NCI-H2107 treated with DMSO at 0.1 percent for 48 hours (cell line): ENCODE data around the gene ANXA10.
"Not testable (repeated sequence)": the region's sequence is repeated elsewhere in the genome, so short reads cannot be mapped to it uniquely, and the experiment has no call there.

Experiments
- DNase-seq: peaks from one replicate; lab custom pipeline; 2025; ENCODE audit not compliant: unreplicated experiment; lab: John Stamatoyannopoulos, UW

The ANXA10 gene

DNA sequence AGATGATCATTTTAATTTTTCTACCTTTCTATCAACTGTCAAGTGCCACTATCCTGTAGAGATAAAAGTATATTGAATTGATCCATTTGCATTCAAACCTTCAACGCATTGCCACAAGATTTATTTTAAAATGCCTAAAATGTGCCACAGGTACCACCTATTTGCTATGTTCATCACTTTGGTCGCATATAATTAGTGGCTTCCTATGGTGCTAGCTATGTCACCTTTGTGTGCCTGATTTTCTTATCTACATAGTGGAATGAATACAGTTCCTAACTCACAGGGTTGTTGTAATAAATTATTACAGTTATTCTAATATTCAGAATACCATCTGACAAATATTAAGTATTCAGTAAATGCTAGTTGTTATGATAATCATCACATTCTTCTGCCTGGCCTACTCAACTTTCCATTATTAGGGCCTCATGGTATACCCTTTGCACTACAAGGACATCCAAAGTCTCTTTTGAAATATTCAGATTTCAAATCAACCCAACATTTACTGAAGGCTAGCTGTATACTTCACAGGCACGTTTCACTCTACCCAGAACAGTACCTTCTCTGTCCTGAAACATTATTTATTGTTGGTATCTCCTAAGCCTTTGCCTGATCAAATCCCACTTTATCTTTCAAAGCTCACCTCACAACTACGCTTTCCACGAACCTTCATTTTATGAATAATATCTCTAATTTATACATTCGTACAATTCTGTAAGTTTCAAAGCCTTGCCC lies 62.4 kb downstream of the ANXA10 start:
- no peak for DNase-seq

DNA sequence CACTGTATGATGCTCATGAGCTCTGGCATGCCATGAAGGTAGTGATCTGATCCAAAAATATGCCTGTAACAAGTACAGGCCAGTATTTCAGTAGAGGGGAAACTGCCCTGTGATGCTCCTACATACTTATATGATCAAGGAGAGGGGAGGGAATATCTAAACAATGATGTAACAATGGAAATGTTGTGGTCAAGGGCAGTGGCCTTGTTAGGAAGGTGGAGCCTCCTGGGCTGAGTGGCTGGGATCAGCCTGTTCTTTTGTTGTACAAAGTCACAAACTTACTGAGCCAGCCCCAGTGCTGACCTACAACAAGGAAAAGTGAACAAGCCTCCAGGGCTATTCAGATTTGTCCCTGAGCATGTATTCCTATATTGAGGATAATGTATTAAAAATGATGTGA lies 70.3 kb downstream of the ANXA10 start:
- DNase-seq, result no peak

DNA sequence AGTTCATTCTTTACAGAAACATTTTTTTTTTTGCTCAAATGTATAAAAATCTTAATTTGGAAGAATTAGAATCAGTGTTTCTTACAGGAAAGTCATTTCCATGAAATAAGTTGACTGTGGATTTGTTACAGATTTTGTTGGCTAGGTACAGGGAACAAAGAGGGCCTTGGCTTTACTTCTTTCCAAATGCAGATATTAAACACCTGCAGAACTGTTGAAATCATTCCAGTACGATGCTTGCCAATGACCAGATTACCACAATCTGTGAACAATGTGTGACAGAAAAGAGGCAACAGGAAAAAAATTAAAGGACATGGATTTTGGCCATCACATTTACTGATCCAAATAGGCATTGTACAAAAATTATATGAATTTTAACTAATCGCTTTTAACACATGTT lies 70.8 kb downstream of the ANXA10 start:
- no peak for DNase-seq

DNA sequence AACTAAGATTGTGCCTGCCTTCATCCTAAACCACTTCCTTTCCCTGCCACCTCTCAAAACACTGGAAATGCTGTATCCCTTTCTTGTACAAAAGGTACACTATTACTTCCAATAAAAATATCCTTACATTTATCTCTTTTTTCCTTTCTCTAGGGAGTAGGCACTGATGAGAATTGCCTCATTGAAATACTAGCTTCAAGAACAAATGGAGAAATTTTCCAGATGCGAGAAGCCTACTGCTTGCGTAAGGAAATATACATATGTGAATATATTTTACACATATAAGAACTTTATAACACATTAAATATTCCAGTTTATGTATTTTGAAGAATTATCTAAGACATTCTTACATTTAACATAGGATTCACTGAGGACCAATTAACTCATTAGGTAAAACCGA lies 71.7 kb downstream of the ANXA10 start:
- DNase-seq, result no peak

DNA sequence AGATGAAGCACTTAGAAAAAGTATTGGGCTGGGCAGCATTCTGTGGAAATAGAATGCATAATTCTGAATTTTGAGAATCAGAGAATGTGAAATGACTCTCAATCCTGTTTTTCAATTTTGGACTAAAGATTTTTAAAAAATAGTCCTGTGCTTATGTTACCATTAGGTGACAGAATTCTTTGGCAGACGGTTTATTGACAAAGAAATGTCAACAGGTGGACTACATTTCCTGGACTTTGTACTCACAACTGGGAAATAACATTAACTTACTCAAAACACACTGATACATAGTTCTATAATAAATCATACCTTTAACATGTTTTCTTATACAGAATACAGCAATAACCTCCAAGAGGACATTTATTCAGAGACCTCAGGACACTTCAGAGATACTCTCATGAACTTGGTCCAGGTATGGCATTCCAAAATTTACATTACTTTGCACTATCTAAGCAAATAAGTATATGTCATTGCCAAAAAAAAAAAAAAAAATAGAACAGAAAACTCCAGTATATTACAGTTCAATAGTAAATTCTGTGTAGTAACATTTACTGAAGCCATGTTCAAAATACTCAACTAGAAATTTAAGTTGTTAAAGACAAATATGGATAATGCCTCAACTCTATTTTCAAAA lies 72.7 kb downstream of the ANXA10 start:
- no peak for DNase-seq

DNA sequence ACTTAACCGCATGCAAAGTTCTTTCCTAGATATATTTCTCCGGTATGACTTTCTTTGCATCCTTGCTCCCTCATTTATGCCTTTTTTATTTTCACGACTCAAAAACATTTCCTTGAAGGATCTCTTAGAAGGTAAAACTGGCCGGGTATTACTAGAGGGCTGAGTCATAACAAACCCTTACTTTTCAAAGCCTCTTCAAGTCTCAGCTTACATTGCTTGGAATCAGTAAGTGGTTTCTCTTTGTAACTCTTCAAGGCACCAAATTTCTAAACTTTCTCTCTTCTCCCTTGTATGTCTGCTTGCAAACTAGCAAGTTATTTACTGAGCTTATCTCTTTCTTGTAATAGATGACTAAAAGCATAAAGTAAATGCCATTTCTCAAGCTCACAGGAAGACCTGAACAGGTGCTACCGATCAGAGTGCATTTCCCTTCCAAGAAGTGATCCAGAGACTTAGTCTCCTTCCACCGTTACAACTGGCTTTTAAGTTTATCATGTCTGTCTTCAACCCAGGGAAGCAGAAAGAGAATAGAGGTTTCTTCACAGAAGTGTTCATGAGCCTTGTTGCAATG lies 75.5 kb downstream of the ANXA10 start:
- no peak for DNase-seq

DNA sequence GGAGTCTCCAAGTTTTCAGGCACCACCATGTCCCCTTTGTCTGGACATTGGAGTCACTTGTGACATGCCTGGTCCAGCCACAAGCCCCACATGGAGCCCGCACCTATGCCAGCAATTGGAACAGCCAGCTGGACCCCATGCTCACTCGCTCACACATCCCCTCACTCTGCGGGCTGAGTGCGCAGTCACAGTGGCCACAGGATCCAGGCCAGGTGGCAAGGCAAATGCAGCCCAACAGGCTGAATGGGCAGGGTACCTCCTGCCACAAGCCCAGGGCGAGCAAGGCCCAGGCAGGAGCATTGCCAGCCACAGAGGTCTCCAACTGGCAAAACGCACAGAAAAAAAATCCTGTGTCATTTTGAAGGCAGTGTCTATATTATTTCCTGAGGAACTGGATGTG lies 82.0 kb downstream of the ANXA10 start:
- DNase-seq, result no peak

DNA sequence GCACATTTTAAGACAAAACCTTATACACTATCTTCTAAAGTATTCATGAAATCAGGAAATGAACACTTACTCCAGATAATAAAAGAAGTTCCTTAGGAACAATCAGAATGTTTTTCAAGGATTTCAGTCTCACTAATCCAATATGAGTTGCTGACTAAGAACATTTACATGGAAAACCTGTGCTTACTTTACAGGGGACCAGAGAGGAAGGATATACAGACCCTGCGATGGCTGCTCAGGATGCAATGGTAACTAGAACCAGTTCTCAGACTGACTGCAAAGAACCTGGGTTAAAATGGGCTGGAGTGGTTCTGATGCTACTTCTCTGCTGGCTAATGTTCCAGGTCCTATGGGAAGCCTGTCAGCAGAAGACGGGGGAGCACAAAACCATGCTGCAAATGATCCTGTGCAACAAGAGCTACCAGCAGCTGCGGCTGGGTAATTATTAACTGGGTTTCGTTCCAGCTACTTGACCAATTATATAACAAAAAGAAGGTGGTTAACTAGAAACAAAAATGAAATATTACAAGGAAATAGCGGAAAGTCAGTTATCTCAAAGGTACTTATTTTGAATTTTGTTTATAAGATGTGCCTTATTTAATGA lies 85.3 kb downstream of the ANXA10 start:
- DNase-seq, result no peak

DNA sequence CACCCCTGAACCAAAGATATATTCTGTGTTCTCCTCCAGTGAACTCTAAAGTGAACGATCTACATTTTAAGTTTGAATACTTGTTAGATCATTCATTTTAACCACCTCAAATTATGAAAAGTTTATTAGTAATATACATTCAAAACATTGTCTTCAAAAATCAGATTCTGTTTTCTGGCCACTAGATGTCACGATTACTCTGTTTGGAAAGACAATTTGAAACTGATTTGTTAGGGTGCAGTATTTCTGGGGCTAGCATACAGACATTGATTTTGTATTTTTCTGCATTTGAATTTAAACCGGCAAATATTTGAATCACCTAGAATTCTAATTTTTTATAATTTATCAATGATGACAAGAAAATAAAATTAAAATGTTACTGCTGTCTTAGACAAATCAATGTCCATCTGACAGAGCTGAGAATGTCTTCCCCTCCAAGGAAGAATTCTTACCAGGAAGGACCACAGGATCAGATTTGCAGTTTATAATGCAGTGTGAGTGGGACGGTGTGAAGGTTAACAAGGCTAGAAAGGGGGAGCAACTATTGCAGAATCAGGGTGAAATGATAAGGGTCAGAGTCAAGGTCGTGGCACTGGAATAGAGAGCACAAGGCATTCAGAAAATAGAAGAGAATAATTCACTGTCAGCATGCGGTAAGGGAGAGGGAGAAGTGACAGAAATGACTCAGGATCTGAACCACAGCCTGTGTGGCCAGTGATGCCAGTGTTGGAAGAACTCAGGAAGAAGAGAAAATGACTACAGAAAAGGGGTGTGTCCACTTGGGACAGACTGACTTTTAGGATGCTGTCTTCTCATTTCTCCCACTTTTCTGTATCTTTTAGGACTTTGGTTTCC lies 91.6 kb downstream of the ANXA10 start:
- peak; percentile 11 for DNase-seq

DNA sequence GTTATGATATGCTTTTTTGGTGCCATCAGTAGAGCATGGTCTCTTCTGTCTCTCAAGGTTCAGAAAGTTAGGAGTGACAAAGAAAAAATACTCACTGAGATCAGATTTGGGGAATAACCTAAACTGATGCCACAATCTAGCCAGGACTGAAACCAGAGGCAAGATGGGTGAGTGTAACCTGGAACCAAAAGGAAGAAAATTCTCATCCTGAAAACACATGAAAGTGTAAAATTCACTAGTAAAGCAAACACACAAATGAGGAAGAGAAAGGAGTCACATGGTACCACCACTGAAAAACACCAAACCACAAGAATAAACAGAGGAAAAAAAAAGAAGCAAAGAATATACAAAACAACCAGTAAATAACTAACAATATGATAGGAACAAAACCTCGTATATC lies 96.4 kb downstream of the ANXA10 start:
- DNase-seq, result no peak

DNA sequence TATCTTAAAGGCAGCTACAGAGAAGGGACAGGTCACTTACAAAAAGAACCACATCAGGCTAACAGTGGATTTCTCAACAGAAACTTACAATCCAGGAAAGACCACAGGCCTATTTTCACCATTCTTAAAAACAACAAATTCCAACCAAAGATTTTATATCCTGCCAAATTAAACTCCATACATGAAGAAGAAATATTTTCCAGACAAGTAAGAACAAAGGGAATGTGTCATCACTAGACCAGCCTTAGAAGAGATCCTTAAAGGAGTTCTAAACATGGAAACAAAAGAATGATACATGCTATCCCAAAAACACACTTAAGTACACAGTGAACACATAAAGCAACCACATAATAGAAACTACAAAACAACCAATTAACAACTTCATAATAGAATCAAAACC lies 105.6 kb downstream of the ANXA10 start:
- no peak for DNase-seq

DNA sequence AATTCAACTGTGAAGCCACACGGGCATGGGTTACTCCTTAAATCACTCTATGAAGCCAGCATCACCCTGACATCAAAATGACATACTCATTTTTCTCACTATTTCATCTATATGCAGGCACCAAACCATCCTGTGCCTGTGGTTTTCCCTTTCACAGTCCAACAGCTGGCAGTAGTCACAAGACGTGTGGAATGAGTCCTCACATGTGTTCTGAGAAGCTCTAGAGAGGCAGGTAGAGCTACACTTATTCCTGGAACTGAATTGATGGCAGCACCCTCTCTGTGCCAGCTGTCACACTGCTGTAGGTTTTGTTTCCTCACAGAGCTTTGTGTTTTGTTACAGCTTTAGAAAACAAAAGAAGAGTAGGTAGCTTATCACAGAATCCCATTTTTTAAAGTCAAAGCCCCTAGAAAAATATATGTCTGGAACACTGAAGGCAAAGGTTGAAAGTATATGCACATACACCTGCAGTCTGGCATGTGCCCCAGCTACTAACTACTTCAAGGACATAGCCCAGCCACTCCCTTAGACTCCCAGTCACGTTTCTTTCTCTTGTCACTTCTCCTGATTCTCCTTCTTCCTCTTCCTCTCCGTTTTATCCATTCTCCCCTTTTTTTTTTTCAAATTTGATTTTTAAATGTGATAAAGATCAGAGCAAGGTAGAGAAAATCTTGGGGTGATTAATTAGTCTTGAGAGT lies 107.1 kb downstream of the ANXA10 start:
- no peak for DNase-seq

DNA sequence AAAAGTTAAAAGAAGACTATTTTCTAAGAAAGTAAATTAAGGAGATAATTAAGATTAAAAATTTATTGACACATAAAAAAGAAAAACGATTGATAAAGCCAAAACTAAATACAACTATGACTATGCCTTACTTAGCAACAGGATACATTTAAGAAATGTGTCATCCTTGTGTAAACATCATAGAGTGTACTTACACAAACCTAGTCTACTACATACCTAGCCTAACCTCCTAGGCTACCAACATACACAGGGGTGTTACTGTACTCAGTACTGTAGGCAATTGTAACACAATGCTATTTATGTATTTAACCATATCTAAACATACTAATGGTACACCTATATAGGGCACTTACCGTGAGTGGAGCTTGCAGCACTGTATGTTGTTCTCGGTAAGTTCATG lies 108.3 kb downstream of the ANXA10 start:
- no peak for DNase-seq

DNA sequence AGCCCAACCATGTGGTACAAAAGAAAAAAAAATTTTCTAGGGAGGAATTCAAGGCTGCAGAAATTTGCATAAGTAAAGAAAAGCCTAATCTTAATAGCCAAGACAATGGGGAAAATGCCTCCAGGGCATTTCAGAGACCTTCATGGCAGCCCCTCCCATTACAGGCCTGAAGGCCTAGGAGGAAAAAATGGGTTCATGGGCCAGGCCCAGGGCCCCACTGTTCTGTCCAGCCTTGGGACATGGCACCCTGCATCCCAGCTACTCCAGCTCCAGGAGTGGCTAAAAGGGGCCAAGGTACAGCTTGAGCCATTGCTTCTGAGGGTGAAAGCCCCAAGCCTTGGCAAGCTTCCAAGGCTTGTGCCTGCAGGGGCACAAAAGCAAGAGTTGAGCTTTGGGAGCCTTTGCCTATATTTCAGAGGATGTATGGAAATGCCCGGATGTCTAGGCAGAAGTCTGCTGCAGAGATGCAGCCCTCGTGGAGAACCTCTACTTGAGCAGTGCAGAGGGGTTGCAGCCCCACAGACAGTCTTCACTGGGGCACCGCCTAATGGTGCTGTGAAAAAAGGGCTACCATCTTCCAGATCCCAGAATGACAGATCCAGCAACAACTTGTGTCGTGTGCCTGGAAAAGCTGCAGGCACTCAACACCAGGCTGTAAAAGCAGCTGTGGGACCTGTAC lies 111.0 kb downstream of the ANXA10 start:
- DNase-seq, result no peak

DNA sequence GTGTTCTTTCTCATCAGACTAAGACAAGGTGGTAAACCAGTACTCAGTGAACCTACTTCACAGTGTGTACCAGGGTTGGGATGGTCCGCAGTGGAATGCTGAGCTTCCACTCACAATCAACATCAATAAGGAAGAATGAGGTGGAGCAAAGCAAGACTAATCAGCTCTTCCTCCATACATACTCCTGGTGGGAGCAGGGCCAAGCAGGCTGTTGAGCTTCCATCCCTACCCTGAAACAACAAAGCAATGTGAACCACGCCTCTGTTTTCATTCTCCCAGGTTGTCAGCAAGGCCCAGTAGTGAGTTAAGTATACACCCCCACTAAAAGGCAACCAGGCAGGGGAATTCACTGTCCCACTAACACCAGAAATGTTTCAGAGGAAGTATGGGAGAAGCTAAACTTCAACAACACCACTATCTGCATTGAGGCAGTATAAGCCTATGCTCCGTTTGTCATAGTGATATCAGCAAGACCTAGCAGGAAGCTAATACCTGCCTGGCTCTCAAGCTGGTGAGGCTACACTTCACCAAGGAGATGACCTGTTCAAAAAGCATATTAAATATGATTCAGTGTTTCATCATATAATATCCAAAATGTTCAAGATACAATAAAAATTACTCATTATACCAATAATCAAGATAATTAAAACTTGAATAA lies 116.7 kb downstream of the ANXA10 start:
- DNase-seq, result no peak

DNA sequence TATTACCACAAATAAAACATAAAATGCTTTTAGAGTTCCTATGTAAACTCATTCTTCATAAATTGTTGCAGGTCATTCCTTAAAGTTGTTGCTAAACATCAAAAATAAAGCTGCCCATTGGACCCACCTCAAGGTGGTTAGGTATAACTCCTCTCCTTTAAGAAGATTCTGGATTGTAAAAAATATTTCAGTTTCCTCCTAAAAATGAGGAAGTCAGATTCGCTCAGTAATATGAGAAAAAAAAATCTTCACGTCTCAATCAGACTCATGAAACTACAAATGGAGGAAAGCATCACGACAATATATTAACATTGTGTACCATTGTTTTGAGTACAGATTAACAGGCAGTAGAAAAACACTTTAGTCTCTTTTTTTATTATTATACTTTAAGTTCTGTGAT lies 120.3 kb downstream of the ANXA10 start:
- no peak for DNase-seq

DNA sequence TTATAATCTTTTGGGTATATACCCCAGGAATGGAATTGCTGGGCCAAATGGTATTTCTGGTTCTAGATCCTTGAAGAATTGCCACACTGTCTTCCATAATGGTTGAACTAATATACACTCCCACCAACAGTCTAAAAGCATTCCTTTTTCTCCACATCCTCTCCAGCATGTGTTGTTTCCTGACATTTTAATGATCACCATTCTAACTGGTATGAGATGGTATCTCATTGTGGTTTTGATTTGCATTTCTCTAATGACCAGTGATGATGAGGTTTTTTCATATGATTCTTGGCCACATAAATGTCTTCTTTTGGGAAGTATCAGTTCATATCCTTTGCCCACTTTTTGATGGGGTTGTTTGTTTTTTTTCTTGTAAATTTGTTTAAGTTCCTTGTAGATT lies 121.2 kb downstream of the ANXA10 start:
- DNase-seq, result not testable (repeated sequence)

DNA sequence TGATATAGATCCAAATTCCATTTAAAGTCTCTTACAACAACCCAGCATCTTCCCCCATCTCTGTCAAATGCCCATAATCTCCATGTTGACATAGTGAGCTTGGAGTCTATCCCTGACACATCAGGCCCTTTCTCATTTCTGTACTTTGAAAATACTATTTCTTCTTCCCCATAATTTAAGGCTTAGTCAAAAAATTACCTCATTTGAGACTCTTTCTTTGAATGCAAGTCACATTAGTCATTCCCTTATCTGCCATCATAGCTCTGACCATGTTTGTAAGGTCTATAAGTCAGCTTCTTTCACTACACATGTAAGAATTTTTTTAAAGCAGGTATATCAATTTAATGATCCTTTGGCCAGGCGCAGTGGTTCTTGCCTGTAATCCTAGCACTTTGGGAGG lies 126.3 kb downstream of the ANXA10 start:
- no peak for DNase-seq

DNA sequence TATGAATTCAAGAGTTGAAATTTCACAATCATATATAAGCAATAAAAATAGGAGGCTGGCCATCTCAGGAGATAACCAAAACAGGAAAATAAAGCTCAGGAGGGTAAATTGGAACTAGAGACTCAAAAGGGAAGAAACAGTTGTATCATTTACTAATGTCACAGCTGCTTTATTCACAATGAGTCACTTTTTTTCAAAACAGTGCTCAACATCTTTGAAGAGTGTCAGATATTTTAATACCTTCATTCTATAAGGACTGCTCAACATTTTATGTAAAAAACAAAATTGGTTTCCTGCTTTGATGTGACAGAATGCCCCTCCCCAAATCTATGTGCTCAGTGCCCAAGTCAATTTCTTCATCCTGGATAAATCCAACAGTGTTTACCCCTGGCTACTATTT lies 128.6 kb downstream of the ANXA10 start:
- peak; percentile 30 for DNase-seq

DNA sequence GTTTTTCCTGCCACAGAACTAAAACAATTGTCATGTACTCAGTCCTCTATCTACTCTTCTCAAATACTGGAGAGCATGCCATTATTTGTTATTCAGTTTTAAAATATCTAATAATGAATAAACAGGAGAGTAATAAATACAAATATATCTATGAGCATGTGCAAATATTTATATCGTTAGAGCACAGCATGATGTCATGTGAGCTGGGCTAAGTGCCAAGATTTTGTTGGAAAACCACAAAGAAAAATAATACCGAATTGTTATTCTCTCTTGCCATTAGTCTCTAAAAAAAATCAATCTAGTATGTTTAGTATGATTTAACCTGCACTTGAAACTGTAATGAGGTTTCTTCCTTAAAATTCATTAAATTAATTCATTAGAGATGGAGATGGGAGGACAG lies 129.0 kb downstream of the ANXA10 start:
- peak; percentile 71 for DNase-seq
